Gastroesophageal sphincter (tissue), 3 donors: ENCODE data around the gene SORBS1.

ENCODE experiments used
- CTCF ChIP-seq, 4 experiments: fragments of 200-600 bp in 2 of 4; fragments of 450-650 bp in 2 of 4; sonication (generic) in 1 of 4; IDR thresholded peaks; one replicate each; pipeline ENCODE4 v1.5.1; 2017 to 2019; ENCODE audit warnings: antibody characterized with exemption in 4 of 4, mild to moderate bottlenecking in 2 of 4, moderate library complexity in 2 of 4
- EP300 ChIP-seq: sonication (generic); formaldehyde crosslinking; IDR thresholded peaks from one replicate; pipeline ENCODE4 v1.6.1; 2017; ENCODE audit warnings: antibody characterized with exemption, mild to moderate bottlenecking
- POLR2A ChIP-seq, 2 donors: fragments of 450-650 bp; IDR thresholded peaks; one replicate each; pipeline ENCODE4 v1.6.1; 2017; ENCODE audit warnings: antibody characterized with exemption in 2 of 2, mild to moderate bottlenecking in 2 of 2, moderate library complexity in 1 of 2

GRCh38 chr10:95496246-95496911 lies 64.8 kb downstream of the SORBS1 start:
- TF ChIP-seq CTCF (IDR thresholded peaks at IDR 0.05) (no peak), POLR2A (IDR thresholded peaks at IDR 0.05) (no peak), EP300 (no peak)
